IPS DF 4.7 (cell line): ENCODE data around the gene SOCS1.
"Not testable (repeated sequence)": the region's sequence is repeated elsewhere in the genome, so short reads cannot be mapped to it uniquely, and the experiment has no call there.

Source experiments
- DNase-seq: peaks from one replicate; pipeline ENCODE4 v3.0.0-alpha.2; 2013; ENCODE audit warnings: low spot score; ENCODE audit errors: extremely low read depth

SOCS1 gene

DNA sequence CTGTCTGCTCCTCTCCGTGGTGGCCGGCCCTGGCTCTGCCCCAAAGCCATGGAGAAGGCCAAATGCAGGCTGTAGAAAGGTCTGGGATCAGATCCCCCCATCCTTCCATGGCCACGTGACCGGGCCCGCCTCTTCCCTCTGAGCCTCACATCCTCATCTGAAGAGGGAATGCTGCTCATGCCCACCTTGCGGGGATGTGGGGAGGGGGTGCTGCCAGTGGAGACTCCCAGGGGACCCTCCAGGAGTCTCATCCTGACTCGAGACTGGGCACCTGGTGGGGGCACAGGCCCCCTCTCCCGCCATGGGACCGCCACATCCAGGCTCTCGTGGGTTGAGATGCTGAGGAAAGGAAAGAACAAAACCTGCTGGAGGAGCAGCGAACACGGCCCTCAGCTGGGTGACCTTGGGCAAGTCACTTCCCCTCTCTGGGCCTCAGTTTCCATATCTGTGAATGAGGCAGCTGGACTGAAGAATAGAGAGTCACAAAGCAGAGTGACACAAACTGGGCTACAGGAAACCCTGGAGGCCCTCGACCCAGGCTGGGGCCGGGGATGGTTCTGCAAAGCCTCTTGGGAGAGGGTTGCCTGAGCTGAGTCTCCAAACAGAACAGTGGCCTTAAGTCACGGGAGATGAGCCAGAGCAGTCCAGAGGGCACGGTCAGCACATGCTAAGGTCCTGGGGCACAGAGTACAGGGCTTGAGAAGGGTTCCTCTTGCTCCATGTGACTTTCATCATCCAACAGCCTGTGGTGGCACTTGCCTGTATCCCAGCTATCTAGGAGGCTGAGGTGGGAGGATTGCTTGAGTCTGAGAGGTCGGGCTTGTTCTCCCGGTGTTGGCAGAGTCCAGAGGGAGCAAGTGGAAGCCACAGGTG lies 30.1 kb downstream of the SOCS1 start:
- no peak for DNase-seq

DNA sequence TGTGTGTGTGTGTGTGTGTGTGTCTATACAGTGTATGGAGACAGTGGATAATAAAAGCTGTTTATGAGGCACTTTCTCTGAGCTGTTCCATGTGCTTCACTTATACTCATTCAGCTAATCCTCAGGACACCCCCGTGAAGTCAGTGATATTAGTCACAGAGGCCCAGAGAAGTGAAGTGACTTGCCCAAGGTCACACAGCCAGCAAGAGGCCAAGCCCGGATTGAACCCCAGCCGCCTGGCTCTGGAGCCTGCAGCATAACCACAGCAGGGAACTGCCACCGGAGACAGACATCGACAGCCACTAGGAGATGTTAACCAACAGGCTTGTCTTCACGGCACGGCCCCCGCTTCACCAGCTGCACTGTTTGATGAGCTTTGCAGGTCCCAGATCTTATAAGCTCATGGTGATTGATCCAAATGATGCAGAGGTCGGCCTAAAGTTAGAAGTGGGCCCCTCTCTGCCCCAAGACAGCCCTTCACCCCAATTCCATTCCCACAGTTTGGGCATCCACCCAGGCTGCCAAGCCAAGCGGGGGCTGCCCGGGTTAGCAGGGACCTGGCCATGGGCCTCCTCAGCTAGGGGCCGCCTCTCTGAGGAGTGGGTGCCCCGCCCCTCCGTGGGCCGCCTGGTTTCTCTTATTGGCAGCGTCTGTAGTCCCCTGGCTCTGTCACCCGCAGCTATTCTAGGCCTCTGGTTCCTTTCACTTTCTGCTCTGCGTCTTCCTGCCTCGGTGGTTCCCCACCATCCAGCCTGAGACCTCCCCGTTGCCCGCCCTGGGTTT lies 30.9 kb downstream of the SOCS1 start:
- no peak for DNase-seq

DNA sequence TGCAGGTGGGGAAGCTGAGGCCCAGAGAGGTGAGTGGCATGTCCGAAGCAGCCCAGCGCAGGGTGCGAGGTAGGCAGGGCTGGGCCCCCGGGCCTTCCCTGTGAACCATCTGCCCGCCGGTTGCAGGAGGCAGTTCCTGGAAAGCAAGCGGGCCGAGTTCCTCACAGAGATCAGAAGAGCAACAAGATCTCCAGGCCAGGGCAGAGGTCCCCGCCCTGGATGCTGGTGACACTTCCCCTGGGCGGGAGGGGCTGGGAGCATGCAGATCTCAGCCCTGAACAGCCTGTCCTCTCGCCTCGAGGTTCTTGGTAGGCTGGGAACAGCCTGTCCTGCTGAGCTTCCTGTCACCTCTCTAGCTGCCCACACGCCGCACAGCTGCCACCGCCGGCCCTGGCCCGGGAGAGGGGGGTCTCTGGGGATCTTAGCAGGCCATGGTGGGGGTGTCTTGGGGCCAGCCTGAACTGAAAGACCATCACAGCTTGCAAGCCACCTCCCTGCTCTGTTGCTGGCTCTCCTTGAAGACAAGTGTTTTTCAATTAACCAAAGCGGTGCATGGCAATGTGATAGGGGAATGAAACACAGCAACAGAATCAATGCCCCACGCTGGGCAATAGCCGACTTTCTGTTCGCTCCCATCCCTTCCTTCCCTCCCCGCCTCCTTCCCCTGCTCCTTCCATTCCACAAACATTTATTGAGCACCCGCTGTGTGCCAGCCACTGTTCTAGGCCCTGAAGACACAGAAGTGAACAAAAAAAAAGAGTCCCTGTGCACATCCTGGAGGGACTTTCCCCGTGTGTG lies 31.7 kb downstream of the SOCS1 start:
- DNase-seq = no peak

DNA sequence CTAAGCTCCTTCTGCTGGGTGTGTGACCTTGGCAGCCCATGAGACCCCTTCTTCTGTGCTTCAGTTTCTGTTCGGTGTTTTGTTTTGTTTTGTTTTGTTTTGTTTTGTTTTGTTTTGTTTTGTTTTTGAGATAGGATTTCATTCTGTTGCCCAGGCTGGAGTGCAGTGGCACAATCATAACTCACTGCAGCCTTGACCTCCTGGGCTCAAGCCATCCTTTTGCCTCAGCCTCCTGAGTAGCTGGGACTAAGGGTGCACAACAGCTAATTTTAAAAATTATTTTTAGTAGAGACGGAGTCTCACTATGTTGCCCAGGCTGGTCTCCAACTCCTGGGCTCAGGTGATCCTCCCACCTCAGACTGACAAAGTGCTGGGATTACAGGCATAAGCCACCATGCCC lies 35.5 kb downstream of the SOCS1 start:
- not testable (repeated sequence) for DNase-seq

DNA sequence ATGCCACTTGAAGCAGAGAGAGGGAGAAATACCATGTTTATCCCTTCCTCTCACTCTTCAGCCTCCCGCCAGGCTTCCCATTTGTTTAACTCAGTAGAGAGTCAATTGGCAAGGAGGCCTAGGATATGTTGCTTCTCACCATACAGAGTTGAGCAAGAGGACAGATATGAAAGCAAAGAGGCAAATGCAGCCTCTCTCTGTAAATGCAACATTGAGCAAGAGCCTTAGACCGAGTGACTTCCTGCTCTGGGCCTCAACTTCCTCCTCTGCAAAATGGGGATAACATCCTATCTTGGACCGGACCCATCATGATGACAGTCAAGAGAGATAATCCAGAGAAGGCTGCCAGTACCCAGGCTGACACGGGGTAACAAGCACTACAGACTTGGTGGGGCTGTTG lies 36.8 kb downstream of the SOCS1 start:
- no peak for DNase-seq

DNA sequence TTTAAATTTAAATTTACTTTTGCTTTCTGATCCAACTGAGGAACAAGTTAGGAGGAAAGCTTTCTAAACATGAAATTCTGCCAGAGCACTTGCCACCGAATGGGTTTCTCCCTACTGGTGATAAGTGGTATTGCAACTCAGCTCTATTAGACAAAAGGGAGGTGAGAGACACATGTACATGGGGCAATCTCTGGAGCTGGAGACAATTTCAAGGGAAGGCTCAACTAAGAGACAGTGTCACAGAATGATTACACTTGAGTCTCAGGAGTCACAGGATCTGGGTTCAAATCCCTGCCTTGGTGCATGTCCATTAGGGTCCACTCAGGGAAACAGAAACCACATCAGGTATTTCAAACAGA lies 37.4 kb downstream of the SOCS1 start:
- no peak for DNase-seq

DNA sequence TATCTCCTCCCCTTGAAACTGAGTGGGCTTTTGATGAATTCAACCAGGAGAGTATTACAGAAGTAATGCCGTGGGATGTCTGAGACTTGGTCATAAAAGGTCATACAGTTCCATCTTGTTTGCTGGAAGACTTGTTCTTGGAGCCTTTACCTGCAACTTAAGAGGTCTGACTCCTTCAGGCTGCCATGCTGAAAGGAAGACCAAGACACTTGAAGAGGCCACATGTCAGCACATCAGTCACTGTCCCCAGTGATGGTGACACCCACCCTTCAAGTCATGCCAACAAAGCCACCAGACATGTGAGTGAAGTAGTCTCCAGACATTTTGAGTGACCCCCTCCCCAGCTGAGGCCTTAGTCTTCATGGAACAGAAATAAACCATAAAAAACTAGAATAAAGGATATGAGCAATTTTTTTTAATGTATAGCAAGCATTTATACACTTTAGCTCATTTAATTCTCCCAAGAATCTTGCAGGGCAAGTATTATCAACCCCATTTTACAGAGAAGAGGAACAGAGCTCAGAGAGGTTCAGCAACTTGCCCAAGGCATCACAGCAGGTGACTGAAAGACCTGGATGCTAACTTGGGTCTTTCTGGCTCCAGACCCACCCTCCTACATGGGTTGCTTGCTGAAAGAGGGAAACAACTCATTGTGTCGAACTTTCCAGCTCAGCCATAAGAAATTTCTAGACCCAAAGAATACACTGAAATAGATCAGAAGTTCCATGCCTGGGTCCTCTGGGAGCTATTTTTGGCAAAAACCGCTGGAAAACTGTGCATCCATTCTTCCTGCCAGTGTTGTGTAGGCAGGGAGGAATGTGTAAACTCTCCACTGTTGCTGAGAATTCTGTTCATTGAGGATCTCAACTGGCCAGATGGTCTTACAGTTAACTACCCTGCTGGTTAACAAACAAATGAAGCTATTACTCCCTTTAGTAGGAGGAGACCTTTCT lies 38.1 kb downstream of the SOCS1 start:
- no peak for DNase-seq

DNA sequence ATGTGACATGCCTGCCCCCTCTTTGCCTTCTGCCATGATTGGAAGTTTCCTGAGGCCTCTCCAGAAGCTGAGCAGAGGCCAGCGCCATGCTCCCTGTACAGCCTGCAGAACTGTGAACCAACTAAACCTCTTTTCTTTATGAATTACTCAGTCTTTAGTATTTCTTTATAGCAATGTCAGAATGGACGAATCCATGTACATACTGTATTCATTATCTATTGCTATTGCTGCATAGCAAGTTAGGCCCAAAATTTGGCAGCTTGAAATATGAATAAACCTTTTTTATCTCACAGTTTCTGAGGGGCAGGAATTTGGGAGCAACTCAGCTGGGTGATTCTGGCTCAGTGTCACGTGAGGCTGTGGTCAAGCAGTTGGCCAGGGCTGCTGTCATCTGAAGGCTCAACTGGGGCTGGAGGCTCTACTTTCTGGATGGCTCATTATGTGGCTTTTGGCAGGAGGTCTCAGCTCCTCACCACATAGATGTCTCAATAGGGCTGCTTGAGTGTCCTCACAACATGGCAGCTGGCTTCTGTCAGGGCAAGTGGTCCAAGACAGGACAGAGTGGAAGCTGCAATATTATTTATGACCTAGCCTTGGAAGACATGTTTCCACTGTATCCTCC lies 40.0 kb downstream of the SOCS1 start:
- DNase-seq = no peak

DNA sequence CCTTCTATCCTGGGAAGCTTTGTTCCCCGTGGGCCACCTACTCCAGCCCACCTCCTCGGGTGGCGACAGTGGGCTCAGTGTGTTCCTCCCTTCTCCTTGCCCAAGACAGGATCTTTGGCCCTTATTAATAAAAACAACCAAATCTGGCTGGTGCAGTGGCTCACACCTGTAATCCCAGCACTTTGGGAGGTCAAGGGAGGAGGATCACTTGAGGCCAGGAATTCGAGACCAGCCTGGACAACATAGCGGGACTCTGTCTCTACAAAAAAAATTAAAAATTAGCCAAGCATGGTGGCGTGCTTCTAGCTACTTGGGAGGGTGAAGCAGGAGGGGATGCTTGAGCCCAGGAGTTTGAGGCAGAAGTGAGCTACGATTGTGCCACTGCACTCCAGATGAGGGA lies 42.2 kb downstream of the SOCS1 start:
- DNase-seq = no peak

DNA sequence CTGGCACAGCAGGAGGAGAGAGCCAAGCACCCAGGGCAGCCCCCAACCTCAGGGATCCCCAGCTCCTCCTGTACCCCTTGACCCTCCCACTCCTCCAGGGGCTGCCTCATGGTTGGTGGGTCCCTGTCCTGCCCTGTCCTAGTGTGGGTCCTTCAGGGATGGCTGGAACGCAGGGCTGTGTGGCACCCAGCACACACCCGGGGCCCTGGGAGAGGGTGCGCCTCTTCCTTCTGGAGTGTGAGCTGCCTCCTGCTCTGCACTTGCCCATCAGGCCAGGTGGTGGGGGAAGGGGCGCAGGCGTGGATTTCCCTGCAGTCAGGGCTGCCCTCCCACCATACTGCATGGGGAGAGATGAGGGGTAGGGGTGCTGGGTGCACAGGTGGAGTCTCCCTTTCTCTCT lies 42.6 kb downstream of the SOCS1 start:
- no peak for DNase-seq

DNA sequence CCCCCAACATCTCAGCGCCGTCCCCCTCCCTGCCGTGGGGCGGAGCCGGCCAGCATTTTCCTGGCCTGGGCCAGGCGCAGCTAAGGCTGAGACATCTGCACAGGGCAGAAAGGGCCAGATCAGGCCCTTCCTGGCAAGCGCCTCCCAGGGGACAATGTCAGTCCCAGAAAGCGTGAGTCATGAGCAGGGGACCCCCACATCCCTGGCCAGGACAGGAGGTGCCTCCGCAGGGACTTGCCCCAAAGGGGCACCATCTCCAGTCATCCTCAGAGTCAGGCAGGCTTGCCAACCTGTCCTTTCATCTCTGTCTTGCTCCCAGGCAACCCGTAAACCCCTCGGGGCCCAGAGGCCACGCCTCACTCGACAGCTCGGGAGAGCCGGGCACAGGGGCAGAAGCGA lies 43.2 kb downstream of the SOCS1 start:
- DNase-seq = no peak

DNA sequence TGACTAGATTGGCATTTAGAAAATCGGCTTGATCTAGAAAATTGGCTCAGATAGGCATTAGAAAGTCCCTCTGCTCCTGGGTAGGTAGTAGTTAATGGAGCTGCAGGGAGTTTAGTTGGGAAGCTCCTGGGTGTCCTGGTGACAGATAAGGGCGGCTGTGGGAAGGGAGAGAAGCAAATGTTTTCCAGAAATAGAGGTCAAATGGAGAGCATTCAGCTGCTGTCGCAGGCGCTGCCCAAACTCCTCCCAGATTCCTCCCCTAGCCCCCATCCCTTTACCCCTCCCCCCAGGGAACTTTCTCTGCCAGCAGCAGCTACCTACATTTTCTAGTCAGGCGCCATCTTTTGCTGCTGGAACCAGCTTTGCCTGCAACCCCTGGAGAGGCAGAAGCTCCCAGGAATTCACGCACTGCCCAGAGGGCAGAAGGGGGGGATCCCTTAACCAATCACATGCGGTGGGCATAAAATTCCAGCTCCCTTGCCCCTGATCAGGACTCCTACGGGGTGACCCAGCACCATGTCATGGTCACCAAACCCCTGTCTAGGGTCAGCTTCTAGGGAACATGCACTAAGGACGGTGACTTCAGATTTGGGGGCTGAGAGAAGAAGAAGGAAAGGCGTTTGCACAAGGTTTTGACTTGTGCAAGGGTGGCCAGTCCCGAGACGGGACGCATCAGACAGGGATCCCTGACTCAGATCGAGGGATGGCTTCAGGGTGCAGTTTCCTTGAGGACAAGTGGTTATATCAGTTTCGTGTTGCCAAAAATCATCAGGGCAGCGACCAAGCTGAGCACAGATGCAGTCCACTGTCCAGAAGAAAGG lies 43.8 kb downstream of the SOCS1 start:
- DNase-seq = no peak

DNA sequence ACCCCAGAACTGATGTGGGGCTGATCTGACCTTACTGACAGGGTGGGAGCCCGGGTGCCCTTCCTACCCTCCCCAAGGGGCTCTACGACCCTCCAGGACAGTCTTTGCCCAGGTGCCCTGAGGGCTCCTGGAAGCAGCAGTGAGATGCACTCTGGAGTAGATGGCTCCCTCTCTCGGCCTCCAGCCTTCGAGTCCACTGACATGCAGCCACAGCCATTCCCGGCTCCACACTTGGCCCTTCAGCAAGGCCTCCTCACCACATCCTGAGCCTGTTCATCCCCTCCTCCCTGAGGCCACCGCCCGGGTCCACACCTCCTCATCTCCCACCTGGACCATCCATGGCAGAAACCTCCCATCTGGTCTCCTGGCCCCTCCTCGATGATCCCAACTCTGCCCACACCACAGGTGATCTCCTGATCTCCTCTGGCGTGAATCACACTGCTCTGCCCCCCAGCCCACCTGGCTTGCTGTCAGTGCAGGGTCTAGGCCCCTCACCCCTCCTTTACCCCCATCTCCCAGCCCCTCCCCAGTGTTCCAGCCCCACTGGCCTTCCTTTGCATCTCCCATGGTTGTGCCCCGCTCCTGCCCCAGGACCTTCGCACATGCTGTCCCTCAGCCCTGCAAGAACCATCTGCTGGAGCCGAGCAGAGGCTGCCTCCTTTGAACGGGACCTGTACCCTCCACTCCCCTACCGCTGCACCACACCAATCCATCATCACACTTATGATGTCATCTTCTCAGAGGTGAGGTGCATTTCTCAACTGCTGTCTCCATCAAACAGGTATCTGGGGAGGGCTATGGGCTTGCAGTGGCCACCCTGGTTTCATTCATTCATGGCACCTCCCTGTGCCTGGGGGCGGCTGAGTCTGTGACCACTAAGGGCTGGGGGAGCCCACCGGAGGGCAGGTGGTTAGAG lies 44.7 kb downstream of the SOCS1 start:
- DNase-seq = no peak

DNA sequence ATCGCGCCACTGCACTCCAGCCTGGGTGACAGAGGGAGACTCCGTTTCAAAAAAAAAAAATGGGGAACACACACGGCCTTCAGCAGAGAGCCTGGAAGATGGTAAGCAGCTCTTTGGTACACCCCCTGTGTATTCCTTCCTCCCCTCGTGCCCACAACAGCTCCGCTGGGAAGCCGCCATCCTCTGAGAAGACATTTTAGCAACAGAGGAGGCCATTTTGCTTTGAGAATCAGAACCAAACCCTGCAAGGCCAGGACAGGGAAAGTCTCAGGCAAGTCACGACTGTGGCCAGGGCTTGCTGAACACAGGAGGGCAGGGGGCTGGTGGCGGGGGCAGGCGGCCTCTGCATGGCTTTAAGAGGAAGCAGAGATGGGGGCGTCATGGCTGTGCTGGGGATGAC lies 45.7 kb downstream of the SOCS1 start:
- no peak for DNase-seq

DNA sequence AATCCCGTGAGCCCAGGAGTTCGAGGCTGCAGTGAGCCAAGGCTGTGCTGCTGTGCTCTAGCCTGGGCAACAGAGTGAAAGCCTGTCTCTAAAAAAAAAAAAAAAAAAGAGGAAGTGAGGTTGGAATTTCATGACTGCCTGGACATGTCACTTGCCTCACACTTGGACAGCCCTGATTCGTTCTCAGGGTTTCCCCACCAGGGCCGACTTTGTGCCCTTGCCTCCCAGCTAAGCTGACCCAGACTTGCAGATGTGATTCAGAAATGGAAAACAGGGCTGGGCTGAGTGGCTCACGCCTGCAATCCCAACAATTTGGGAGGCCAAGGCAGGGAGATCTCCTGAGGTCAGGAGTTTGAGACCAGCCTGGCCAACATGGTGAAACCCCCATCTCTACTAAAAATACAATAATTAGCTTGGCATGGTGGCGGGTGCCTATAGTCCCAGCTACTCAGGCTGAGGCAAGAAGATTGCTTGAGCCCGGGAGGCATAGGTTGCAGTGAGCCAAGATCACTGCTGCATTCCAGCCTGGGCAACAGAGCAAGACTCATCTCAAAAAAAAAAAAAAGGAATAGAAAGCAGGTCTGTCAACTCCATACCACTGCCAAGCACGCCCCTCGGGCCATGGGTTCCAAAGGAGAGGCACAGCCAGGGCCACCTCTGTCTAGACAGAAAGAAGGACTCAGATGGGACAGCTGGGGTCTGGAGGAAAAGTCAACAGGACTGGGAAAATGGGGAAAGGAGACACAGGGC lies 46.9 kb downstream of the SOCS1 start:
- no peak for DNase-seq

DNA sequence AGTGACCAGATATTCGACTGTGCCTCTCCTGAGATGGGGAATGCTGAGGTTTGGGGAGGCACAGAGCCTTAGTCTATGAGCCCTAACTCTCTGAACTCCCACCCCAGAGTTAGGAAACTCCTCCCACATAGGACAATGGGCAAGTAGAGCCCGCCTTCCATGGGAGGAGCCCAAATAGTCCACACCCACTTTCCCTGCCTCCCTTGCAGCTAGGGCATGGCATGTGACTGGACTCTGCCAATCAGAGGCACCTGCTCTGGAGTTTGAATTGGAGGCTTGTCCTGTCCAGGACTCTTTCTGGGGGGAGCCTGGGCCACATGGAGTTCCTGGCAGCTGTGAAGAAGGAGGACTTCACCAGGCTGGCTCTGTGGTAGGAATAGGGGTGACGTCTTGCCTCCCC lies 48.4 kb downstream of the SOCS1 start:
- no peak for DNase-seq

DNA sequence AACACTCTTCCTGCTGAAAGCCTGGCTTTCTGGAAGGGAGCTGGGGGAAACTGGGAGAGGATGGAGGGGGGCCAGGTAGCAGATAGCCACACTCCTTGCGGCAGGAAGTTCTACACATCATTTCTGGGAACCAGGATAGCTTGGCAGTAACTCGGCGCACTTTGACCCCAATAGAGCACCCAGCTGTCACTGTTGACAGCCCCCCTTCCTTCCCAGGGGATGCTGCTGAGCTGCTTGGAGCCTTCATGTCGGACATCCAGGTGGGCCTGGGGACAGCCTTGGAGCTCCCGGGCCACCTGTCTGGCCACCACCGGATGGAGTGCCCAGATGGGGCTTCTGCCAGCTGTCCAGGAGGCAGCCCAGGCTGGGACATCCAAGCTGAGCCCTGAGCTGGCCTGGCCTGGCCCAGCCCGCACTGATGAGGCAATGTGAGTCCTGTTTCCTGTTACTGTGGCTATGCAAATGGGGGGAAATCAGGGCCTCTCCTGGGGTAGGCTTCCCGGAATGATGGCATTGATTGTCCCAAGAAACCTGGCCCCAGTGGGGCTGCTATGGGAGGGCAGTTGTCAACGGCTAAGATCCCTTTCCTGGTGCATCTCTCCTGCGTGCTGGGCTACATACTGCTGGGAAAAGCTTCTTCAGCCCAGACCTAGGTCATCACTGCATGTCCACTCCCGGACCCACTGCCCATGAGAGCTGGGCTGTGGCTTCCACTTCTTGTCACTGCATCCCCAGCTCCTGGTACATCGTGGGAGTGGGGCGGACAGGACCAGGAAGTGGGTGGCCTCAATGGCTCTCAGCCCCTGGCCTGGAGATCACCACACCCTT lies 50.0 kb downstream of the SOCS1 start:
- DNase-seq = no peak
